ENCODE data around the gene GRN.

The GRN gene

GRCh38 chr17:44382917-44383316 is 37.8 kb downstream of the GRN start:
- no peaks in the 10 kb centered on the region for H3K36me3 ChIP-seq (ENCODE audit: control insufficient read depth, insufficient read depth, low read length)
- no peak for TF ChIP-seq CTCF (IDR thresholded peaks at IDR 0.05; ENCODE audit: insufficient read depth, low read length, poor library complexity, severe bottlenecking)
- H3K4me3 ChIP-seq (replicated peaks; ENCODE audit: low read depth, low read length): no peak overlapping the region
- DNase-seq (ENCODE audit: extremely low read depth, insufficient read length): no peak
- H3K27me3 ChIP-seq (replicated peaks; ENCODE audit: control insufficient read depth, insufficient read depth, low read length): no peaks in the 10 kb centered on the region; the same call in none of the 2 replicates

- Histone ChIP-seq H3K27me3 (replicated peaks; ENCODE audit: control insufficient read depth, insufficient read depth, low read length) (no peaks in the 10 kb centered on the region; the same call in none of the 2 replicates), H3K36me3 (ENCODE audit: control insufficient read depth, insufficient read depth, low read length) (no peaks in the 10 kb centered on the region), H3K4me3 (replicated peaks; ENCODE audit: low read depth, low read length) (no peak overlapping the region)
- DNase-seq (ENCODE audit: extremely low read depth, insufficient read length): no peak
- no peak for TF ChIP-seq CTCF (IDR thresholded peaks at IDR 0.05; ENCODE audit: insufficient read depth, low read length, poor library complexity, severe bottlenecking)
Measured at GRCh38 chr17:44383363-44383762, 38.3 kb downstream of the GRN start.

- Histone ChIP-seq H3K27me3 (replicated peaks; ENCODE audit: control insufficient read depth, insufficient read depth, low read length) (no peaks in the 10 kb centered on the region; the same call in none of the 2 replicates), H3K36me3 (ENCODE audit: control insufficient read depth, insufficient read depth, low read length) (no peaks in the 10 kb centered on the region), H3K4me3 (replicated peaks; ENCODE audit: low read depth, low read length) (no peak overlapping the region)
- DNase-seq (ENCODE audit: extremely low read depth, insufficient read length): no peak
- TF ChIP-seq CTCF (IDR thresholded peaks at IDR 0.05; ENCODE audit: insufficient read depth, low read length, poor library complexity, severe bottlenecking): no peak
Measured at GRCh38 chr17:44383861-44384260, 38.8 kb downstream of the GRN start.

GRCh38 chr17:44384281-44384822 is 39.2 kb downstream of the GRN start:
- no peak for DNase-seq (ENCODE audit: extremely low read depth, insufficient read length)
- TF ChIP-seq CTCF (IDR thresholded peaks at IDR 0.05; ENCODE audit: insufficient read depth, low read length, poor library complexity, severe bottlenecking): no peak
- H3K27me3 ChIP-seq (replicated peaks; ENCODE audit: control insufficient read depth, insufficient read depth, low read length): no peaks in the 10 kb centered on the region; the same call in none of the 2 replicates
- no peak overlapping the region for H3K4me3 ChIP-seq (replicated peaks; ENCODE audit: low read depth, low read length)
- H3K36me3 ChIP-seq (ENCODE audit: control insufficient read depth, insufficient read depth, low read length): no peaks in the 10 kb centered on the region

- no peak for DNase-seq (ENCODE audit: extremely low read depth, insufficient read length)
- no peak for TF ChIP-seq CTCF (IDR thresholded peaks at IDR 0.05; ENCODE audit: insufficient read depth, low read length, poor library complexity, severe bottlenecking)
- Histone ChIP-seq H3K27me3 (replicated peaks; ENCODE audit: control insufficient read depth, insufficient read depth, low read length) (no peaks in the 10 kb centered on the region; the same call in none of the 2 replicates), H3K4me3 (replicated peaks; ENCODE audit: low read depth, low read length) (peak overlapping the region; percentile 59), H3K36me3 (ENCODE audit: control insufficient read depth, insufficient read depth, low read length) (no peaks in the 10 kb centered on the region)
Measured at GRCh38 chr17:44384823-44385286, 39.8 kb downstream of the GRN start.
